Right renal pelvis (tissue), 4 donors: Measurements from ENCODE around the gene ZNF556. TPM values are rescaled to one million over a fixed set of nuclear protein-coding genes. Genes with fewer than 3 reads are reported as not detected.
"Not testable (repeated sequence)": the region's sequence is repeated elsewhere in the genome, so short reads cannot be mapped to it uniquely, and the experiment has no call there.

ENCODE experiments used
- DNase-seq, 4 donors: peaks; one replicate each; pipeline ENCODE4 v3.0.0-alpha.2; 2013; ENCODE audit warnings: low read depth in 4 of 4, low spot score in 3 of 4, missing footprints in 1 of 4
- polyA plus RNA-seq, 4 donors: library from polyadenylated mRNA; unstranded; fragments of 120-200 nt; gene quantifications; one replicate each; pipeline ENCODE4 v1.2.1, GENCODE V29; 2013; ENCODE audit not compliant: insufficient read length in 4 of 4

The ZNF556 gene
- polyA plus RNA-seq, 4 donors = 0.82 to 1.4 (median 0.94) TPM

DNA sequence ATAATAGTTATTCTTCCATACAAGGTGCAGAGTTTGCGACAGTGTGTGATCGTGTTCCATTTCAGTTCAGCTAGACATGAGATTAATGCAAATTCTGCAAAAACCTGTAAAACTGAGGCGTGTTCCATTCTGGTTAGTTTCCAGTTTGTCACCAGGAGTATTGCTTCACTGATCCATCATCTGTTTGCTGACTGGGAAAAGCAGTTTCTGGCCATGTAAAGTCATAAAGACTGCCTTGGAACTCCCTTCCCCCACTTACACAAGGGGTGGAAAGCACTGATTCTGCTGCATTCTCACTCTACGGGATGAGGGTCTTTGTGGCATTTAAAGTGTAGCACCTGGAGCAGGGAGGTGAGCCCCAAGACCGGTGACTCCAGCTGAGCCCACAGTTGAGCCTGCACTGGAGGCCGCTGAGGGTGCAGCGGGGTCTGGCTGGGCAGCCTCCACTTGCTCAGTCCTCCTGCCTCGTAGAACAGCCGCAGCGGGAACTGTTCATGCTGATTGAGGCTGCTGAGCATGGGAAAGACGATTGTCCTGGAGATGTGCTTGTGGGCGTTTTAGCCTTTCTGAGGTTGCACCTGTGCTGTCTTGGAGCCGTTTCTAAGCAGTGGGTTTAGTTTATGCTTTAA lies 35.6 kb downstream of the ZNF556 start:
- no peak for DNase-seq

DNA sequence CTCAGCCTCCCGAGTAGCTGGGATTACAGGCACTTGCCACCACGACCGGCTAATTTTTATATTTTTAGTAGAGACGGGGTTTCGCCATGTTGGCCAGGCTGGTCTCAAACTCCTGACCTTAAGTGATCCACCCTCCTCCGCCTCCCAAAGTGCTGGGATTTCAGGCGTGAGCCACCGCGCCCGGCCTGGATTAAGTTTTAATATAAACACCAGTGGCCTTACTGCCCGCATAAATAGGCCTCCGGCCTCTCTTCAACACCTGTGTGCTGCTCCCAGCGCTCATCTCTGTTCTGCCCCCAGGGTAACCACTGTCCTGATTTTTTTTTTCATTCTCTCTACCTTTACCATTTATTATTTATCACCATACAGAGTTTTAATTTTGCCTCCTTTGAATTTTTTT lies 36.2 kb downstream of the ZNF556 start:
- DNase-seq = not testable (repeated sequence)

DNA sequence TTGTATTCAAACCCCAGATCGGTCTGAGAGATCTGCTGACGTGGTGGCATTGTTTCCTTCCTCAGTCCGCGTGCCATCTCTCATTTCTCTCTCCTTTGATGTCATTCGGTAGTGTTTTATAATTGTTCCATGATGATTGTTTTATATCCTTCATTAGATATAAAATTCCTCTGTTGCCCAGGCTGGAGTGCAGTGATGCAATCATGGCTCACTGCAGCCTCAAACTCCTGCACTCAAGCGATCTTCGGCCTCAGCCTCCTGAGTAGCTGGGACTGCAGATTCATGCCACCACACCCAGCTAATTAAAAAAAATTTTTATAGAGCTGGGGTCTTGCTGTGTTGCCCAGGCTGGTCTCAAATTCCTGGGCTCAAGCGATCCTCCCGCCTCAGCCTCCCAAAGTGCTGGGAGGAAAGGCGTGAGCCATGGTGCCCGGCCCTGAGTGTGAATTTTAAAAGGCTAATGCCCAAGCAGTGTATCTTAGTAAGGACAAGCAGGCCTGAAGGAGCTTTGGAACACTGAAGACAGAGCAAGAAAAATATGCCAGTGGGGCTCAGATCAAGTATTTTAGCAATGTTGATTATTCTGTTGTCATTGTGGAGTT lies 38.9 kb downstream of the ZNF556 start:
- no peak for DNase-seq

DNA sequence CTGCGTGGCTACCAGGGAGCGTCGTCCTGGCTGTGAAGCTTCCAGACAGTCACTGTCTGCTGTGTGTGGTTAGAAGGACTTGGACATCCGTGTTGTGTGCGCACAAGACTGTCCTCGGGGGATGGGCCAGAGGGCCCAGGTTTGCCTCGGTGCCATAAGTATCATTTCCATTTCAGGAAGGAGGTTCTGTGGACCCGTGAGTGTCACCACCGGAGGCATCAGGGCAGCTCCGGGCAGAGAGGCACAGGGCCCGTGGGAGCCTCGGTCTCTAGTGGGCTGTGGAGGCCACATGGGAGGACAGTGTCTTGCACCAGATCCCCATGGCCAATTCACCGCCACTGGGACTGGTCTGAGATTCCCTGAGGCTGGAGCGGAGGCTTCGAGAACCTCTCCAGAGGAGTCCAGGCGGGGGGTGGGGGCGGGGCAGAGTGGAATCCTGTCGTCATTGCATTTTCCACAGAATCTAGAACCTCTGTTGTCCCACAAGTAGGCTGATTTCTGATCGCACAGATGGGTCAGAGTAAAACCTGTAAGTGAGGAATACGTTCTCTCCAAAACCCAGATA lies 39.6 kb downstream of the ZNF556 start:
- DNase-seq = no peak

DNA sequence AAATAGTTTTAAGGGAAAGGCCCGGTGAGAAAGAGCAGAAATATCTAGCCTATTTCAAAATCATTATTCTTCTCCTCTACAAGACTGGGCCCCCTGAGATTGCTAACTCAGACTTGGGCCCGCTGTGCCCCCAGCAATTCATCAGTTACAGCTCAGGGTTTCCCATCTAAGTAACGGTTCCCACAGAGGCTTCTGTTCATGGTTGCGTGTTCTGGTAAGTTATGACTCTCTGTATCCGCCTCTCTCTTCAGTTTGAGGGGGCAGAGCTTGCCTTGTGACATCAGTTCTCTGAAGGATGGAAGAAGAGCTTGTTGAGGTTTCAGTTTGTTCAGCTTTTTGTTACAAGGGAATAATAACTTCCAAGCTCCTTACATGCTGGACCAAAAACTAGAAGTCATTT lies 45.2 kb downstream of the ZNF556 start:
- no peak for DNase-seq

DNA sequence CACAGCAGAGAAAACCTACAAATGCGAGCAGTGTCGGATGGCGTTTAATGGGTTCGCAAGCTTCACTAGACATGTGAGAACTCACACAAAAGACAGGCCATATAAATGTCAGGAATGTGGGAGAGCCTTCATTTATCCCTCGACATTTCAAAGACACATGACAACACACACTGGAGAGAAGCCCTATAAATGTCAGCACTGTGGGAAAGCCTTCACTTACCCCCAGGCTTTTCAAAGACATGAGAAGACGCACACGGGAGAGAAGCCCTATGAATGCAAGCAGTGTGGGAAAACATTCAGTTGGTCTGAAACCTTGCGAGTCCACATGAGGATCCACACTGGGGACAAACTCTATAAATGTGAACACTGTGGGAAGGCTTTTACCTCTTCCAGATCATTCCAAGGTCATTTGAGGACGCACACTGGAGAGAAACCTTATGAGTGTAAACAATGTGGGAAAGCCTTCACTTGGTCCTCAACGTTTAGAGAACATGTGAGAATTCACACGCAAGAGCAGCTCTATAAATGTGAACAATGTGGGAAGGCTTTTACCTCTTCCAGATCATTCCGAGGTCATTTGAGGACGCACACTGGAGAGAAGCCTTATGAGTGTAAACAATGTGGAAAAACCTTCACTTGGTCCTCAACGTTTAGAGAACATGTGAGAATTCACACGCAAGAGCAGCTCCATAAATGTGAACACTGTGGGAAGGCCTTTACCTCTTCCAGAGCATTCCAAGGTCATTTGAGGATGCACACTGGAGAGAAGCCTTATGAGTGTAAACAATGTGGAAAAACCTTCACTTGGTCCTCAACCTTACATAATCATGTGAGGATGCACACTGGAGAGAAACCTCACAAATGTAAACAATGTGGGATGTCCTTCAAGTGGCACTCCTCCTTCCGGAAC lies 50.4 kb downstream of the ZNF556 start:
- DNase-seq = no peak

DNA sequence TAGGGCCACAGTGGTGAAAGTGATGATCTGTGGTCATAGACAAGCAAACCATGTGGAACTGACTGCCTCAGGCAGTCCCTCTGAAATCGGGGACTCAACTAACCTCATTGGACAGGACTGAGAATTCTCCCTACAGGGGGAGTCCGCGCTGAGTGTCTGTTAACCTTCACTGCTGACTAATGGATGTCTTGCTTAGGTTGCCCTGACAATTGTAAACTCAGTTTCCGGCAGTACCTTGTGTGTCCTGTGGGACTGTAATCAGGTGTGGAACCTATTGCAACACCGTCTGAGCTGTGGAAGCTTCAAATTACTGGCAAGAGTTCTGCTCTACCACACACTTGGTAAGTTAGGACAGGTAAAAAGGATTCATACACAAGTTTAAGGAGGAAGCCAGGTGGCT lies 55.9 kb downstream of the ZNF556 start:
- DNase-seq = no peak

DNA sequence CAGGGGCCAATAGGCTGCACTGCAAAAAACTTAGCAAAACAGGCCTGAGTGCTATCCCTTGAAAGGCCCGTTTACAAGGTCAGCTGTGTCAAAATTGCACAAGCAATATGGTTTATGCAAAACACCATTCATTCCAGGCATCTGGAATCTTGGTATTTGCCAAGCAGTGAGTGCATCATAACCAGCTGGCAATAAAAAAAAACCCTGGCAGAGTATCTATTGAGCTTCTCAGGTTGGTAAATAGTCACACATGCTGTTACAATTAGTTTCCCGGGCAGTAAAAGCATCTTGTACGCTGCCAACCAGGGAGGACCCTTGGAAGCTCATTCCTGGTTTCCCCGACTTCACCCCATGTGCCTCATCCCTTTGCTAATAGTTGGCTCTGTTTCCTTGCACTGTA lies 56.4 kb downstream of the ZNF556 start:
- no peak for DNase-seq

DNA sequence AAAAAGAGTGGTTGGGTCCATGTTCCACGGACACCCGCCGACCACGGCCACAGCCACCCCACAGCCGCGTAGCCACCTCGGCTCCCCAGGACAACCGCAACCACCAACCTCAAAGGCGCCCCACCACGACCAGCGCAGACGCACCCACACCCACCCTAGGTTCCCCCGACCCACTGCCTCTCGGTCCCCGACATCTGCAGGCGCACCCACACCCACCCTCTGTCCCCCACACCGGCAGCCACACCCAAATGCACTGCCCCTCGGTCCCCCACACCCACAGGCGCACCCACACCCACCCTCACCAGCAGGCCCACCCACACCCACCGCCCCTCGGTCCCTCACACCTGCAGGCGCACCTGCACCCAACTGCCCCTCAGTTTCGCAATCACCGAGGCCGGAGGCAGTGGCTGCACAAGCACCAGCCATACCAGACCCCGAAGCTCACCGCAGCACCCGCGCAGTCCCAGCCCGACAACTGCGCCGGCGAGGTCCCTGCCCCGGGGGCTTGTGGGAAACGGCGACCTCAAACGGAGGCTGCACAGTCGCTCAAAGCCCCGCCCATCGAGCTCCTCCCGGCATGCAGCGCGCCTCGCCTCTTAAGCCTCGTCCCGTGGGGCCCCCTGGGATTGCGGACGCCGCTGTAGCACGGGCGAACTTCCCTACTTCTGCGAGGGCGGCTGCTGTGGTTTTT lies 59.4 kb downstream of the ZNF556 start:
- DNase-seq = no peak

DNA sequence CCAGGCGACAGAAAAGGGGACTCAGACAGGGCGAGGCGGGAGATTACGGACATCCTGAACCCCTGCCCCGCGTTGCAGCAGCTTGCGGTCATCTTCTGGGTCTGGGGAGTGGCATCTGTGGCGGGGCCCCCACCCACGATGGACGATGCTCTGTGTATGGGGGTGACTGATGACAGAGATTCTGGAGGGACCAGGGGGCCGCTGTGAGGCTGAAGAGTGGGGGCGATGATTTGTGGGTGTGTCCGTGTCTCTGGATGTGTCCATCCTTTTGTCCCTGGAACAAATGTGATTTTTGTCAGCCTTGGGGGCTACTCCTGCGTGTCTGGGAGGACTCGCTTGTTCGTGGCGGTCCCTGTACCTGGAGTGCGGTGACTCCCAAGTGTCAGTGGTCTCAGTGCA lies 59.9 kb downstream of the ZNF556 start:
- no peak for DNase-seq

Other genes starting within 250 kb of the ZNF556 start
- gene GNG7, start 164.6 kb upstream of the ZNF556 start, polyA plus RNA-seq = 1 to 10 TPM; 5.6 to 6.8 (median 6.3) TPM
- gene DIRAS1, start 146.0 kb upstream of the ZNF556 start, polyA plus RNA-seq = 1 to 10 TPM; 2.6 to 3.6 (median 3.1) TPM
- gene SLC39A3, start 127.3 kb upstream of the ZNF556 start, polyA plus RNA-seq = 10 to 100 TPM; 31.9 to 37.9 (median 34.8) TPM
- 10 to 100 TPM; 50.9 to 71.0 (median 53.3) TPM for gene SGTA, start 84.1 kb upstream of the ZNF556 start, polyA plus RNA-seq
- 10 to 100 TPM; 41.4 to 62.6 (median 42.7) TPM for gene THOP1, start 81.8 kb upstream of the ZNF556 start, polyA plus RNA-seq
- 10 to 100 TPM in 1 of 4 donors, 1 to 10 TPM in 3; 8.8 to 10.2 (median 9.3) TPM for gene ZNF554, start 47.5 kb upstream of the ZNF556 start, polyA plus RNA-seq
- gene ZNF555, start 25.9 kb upstream of the ZNF556 start, polyA plus RNA-seq = 10 to 100 TPM; 12.1 to 16.4 (median 13.9) TPM
- 1 to 10 TPM; 6.3 to 10.0 (median 7.7) TPM for gene ZNF57, start 33.6 kb downstream of the ZNF556 start, polyA plus RNA-seq
- gene ZNF77, start 77.6 kb downstream of the ZNF556 start, polyA plus RNA-seq = 1 to 10 TPM; 6.8 to 8.7 (median 7.9) TPM
- gene TLE6, start 110.2 kb downstream of the ZNF556 start, polyA plus RNA-seq = 10 to 100 TPM in 1 of 4 donors, 1 to 10 TPM in 3; 7.3 to 11.0 (median 8.0) TPM
- gene TLE2, start 161.9 kb downstream of the ZNF556 start, polyA plus RNA-seq = 10 to 100 TPM; 35.5 to 44.0 (median 39.0) TPM
- gene TLE5, start 195.2 kb downstream of the ZNF556 start, polyA plus RNA-seq = 100 to 1,000 TPM; 445 to 526 (median 488) TPM
- 10 to 100 TPM; 56.3 to 65.5 (median 59.3) TPM for gene GNA11, start 227.0 kb downstream of the ZNF556 start, polyA plus RNA-seq